T-helper 22 cell (primary cell): Measurements from ENCODE around the gene IFIT1B.
"Not testable (repeated sequence)": the region's sequence is repeated elsewhere in the genome, so short reads cannot be mapped to it uniquely, and the experiment has no call there.

Experiments
- DNase-seq: peaks from one replicate; pipeline ENCODE4 v3.0.0-alpha.2; 2020; ENCODE audit warnings: low read depth

Gene IFIT1B

DNA sequence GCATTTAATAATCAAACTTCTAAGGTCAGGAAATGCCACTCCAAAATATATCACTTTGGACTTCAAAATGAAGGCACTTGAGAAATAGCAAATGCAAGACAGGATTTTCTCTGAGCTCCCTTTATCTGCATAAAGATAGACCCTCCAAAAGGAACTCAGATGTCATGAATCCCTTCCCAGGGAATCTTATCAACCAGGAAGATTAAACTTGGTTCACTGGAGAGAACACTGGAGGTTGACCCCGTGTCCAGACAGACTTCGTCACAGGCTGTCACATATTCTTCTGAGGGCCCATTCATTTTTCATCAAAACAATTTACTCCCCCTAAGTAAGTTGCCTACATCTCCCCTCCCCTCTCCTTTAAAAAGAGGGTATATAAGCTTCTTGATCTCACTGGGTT lies 28.9 kb upstream of the IFIT1B start:
- no peak for DNase-seq

DNA sequence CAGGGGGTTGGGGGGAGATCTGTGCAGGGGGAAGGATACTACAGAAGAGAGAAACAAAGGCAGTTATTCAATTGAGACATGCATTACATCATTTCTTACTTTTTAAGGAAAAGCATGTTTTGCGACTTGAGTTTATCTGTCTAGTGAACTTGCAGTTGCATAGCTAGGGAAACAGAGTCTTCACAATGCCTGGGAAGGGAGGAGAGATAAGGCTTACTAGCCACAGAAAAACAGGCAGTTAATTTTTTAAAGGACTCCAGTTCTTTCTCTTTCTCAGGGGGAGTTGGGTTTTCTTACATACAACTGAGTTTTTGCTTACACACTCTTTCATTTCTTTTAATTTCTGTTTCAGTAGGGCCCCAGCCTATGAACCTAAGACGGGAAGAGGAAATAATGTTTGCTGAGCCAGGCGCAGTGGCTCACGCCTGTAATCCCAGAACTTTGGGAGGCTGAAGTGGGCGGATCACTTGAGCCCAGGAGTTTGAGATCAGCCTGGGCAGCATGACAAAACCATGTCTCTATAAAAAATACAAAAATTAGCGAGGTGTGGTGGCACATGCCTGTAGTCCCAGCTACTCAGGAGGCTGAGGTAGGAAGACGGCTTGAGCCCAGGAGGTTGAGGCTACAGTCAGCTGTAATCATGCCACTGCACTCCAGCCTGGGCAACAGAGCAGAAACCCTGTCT lies 27.1 kb upstream of the IFIT1B start:
- DNase-seq = not testable (repeated sequence)

DNA sequence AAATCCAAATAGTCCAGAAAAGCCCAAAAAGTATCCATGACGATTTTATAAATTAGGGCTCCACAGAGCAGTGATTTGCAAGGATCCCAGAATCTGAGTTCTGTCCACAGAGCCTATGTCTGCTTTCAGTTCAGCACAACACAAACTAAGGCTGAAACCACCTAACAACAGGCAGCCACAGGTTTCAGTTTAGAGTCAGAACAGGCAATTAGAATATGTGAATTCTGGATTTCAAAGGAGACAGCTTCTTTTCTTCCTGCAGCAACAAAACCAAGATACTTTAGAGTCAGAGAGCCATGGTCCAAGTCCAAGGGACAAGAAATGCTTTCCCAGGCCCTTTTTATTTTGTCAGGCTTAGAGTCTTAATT lies 26.5 kb upstream of the IFIT1B start:
- DNase-seq = no peak

DNA sequence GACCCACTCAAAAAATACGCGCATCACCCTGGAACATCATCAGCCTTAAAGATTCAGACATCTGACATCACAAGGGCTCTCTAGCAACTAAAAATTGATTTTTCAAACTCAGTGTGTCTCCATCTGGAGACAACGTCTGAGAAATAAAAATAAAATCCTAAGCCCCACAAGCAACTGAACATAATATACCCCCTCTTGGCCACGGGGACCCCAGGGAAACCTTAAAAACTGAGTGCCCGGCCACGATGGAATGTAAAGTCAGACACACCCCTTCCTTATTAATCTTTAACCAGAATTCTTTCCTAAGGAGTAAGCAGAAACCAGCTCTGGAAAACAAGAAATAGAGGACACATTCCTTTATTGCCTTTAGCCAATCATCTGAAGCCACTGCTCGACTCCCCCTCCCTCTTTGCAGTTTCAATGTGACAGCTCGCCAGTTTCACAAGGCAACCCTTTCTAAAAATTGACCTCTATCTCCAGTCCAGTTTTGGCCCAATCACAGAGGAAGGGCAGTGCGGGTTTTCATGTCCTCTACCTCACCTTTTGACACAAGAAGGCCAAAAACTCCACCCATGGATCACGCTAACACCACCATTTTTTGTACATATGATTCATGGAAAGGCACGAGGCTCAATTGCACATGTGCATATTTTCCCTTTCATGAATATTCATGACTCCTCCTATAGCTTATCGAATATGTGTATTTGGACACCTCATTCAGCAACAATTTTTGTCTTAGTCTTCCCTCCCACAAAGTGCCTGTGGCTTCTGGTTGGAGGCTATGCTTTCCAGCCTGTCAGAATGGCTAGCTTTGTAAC lies 25.9 kb upstream of the IFIT1B start:
- no peak for DNase-seq

DNA sequence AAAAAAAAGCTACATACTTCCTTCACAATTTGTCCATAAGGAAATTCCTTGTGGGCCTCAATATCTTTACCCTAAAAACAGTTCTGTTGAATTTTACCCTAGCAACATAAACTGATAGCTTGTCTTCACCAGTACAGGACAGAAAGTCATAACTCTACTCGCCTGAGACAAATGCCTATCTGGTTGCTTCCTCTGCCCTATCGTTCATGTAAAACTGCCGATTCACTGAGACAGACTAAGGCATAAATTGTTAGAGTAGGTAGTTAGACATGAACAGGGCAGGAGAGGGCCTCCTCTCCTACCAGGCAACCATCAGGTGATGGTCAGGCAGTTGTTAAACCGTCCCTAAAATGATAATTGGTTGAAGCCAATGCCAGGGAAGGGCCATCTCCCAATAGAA lies 25.1 kb upstream of the IFIT1B start:
- DNase-seq = no peak

DNA sequence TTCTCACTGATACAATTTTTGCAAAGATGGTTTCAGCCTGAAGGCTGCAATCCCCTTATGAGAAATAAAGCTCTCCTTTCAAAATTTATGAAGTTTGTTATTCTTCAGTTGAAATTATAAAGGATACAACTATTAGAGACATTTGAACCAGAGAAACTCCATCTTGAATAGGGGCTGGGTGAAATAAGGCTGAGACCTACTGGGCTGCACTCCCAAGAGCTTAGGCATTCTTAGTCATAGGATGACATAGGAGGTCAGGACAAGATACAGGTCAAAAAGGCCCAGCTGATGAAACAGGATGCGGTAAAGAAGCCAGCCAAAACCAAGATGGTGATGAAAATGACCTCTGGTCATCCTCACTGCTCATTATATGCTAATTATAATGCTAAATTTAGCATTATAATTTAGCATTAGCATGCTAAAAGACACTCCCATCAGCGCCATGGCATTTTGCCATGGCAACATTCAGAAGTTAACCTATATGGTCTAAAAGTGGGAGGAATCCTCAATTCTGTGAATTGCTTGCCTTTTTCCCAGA lies 22.4 kb upstream of the IFIT1B start:
- no peak for DNase-seq

DNA sequence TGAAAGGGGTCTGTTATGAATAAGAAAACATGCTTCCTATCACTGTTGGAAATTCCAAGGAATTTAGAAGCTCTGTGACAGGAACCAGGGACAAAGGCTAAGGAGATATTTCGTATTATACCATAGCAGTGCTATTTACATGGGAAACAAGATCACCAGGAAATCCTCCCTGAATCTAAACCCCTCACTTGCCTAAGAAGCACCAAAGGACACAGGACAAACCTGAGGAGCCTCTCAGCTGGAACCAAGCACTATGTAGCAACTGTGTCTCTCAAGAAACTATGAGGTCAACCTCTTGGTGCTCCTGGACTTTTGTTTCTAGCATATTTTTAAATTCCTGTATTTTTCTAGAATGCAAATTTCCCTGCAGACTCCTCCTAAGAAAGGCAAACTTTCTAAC lies 20.8 kb upstream of the IFIT1B start:
- no peak for DNase-seq

DNA sequence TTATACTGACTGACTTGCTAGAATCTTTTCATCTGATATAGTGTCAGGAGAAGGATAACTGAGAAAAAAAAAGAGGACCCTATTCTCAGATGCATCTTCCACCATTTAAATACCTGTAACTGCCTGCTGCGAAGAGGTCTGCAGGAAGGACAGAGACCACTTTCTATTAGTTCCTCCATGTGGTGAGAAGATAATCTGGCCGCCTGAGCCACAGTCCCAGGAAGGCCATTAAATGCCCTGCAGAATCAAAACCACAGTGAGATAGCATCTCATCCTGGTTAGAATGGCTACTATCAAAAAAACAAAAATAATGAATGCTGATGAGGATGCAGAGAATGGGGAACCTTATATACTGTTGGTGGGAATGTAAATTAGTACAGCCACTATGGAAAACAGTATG lies 19.9 kb upstream of the IFIT1B start:
- no peak for DNase-seq

DNA sequence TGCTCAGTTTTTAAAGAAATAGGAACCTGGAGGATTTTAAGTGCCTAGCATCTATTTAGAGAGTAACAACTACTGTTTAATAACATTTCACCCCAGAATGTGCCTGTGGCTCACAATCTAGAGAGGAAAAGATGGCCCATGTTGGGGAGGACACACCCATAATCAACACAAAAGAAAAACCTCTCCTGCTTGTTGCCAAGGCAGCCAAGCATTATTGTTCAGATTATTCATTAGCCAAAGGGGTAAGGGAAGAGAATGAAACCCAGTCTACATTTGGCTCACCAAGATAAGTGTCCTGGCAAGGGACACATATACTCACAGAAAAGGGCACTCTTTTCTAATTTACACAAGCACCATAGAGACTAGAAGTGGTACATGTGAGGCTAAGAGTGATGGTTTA lies 17.7 kb upstream of the IFIT1B start:
- DNase-seq = no peak

DNA sequence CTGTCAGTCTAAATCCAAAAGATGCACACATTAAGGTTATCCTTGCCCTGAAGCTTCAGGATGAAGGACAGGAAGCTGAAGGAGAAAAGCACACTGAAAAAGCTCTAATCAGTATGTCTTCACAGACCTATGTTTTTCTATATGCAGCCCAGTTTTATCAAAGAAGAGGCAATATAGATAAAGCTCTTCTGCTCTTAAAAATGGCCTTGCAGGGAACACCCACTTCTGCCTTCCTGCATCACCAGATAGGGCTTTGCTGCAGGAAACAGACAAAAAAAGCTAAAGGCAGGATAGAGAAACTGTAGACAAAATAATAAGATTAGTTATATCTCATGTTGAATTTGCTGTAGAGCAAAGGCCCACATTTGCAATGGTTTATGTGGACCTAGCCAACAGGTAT lies 14.9 kb upstream of the IFIT1B start:
- no peak for DNase-seq

DNA sequence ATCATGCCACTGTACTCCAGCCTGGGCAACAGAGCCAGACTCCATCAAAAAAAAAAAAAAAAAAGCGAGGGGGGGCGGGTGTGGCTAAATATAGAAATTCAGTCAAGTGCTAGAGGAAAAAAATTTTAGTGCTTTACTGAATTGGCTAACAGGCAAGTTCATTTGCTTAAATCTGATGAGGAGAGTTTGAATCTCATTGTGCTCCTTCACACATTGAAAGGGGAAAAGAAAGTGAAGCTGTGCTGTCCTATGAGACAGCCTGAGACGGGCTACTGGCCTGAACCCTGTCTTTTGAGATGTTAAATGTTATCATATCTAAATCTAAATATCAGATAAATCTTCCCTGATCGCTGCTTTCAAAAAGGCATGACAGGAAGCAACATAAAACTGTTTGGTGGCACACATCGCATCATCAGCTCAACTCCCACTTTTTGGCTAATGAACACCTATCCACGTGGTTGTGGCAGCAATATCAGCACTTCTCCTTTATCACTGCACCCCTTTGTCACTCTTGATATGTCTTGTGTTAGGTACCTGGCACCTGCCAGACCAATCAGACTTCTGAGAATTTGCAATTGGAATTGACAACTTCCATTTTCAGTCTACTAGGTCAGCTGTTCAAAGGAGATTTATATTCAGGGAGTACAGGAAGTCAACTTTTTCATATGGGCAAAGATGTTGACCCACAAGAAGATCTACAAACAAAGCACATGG lies 14.0 kb upstream of the IFIT1B start:
- DNase-seq = no peak

DNA sequence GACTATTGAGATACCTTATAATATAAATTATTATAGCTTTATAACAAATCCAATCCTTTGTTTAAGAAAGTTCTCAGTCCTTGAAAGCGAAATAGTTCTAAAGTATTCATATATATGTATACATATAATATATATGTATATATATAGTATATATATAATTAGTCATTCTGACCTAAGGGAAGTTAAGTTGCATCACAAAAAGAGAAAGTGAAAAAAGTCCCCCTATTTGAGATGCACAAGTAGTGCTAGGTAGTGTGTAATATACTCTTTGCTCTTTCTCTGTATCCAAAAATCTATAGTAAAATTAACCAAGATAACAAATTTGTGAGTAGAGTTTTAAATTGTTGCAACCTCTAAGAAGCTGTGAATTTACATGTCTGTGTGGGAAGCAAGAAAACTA lies 13.3 kb upstream of the IFIT1B start:
- DNase-seq = no peak

DNA sequence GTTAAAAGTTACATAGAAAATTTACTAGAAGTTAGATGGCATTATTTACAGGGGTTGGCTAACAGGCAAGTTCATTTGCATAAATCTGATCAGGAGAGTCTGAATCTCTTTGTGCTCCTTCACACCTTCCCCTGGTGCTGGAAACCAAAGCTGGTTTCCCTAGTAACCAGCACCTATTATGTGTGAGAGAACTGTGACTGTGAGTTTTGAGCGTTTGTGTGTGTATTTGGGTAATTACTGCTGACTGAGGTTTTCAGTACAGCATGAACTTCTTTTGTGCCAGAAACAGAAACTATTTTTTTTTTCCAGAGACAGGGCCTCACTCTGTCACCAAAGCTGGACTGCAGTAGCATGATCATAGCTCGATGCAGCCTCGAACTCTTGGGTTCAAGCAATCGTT lies 10.3 kb upstream of the IFIT1B start:
- DNase-seq = no peak

DNA sequence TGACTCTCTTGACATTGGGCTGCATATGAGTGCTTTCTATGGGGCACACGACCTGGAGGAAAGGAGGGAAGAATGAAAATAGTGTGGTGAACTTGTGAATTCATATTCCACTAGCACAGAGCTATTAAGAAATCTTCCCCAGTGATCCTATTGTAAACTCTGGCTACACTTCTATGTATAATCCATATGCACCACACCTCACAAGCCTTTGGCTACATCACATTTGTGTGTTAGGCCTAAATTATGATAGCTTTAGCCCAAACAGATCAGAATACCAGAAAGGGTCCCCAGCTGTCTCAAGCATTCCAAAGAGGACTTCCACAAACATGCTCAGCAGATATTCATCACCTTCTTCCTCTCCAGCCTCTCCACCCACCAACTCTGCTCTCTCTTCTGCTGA lies 9.7 kb upstream of the IFIT1B start:
- DNase-seq = no peak

DNA sequence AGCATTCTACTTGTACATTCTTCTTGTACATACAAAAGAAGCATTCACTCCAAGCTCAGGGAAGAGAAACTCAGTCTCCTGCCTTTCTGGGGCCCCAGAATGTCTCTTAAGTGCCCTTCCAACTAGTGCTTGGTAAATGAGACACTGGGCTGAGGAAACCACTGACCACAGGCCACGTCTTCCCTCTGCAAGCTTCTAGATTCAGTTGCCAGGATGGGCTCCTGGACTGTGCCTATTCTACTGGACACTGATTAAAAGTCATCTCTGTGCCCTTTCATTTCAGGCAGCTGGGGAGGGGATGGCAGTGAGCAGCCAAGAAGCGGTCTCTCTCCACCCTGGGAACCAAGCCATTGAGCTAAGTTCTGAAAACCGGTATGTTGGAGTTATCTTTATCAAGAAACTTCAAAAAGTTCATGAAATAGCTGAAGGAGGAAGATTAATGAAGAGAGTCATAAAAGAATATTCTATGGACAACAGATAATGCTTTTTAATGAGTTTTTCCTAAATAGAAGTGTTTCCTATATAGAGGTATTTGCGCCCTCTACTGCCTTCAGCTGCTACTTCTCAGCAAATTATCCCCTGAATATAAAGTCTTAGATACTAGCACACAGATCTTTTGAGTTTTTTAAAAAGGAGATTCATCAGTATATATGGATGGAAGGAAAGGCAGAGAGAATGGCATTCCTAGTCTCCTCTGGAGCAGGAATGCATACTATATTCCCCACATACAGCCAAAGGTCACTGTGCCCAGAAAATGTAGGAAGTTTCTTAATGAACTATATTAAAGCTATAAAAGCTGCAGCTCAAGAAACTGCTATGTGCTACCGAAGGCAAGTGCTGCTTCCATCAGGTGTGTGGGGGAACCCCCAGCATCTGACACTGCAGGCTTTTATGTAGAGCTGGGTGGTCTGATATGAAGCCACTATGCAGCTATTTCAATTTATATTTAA lies 8.4 kb upstream of the IFIT1B start:
- no peak for DNase-seq

DNA sequence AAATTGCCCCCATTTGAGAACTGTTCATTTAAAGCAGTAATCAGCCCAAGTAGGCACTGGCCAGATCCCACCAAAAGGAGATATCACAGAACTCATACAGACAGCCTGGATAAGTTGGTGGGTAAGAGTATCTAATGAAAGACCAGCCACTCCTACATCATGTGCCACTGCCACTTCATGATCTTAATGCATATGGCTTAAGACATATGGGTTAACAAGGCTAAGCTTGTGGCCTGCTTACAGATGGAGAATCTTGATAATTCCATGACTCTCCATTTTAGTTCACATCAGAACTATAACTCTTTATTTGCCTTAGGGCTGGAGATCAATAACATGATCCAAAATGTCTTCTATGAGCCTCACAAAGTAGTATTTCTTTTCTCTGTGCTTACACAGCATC lies 6.8 kb upstream of the IFIT1B start:
- DNase-seq = no peak

DNA sequence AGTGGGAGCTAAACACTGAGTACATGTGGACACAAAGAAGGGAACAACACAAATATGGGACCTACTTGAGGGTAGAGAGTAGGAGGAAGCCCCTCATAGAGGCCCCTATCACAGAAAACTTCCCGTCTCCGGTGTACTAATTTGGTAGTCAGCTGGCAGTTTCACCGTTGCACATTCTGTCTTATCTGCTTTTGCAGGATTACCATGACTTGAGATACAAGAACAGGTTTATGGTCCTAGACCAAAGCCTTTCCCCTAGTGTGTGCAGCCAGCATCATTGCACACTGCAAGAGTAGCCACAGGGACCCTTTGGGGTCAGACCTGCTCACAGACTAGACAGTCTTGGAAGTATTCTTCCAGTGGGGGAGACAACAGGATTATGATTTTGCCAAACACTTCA lies 5.9 kb upstream of the IFIT1B start:
- no peak for DNase-seq

DNA sequence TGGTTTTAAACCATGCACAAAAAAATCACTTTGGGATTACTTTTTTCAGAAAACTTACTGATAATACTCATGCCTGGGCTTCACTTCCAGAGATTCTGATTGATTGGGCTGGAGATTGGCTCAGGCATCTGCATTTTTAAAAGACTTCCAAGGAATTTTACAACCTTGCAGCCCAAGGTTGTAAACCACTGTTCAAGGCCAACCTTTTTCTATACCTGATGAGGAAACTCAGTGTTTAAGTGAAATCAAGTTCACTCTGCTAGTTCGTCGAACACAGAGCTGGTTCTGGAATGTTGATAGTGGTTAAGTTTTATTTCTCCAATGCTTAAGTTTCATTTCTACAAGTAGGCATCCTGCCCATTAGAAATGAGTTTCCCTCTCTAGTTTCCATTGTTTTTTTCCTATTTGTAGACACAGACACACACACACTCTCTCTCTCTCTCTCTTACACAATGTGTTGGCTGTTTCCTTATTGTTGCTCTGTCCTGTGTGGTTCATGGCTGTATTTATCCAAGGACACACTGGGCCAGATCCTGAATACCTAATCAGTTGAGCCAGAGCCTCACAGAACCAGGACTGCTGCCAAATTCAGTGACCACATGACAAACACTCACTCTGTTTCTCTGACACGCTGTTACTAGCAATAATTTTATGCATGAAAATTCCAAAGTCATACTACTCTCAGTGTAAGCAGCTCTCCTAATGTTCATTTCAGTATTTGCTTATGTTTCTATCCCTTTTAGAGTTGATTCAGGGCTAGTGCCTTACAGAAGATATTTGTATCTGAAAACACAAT lies 3.7 kb upstream of the IFIT1B start:
- no peak for DNase-seq

DNA sequence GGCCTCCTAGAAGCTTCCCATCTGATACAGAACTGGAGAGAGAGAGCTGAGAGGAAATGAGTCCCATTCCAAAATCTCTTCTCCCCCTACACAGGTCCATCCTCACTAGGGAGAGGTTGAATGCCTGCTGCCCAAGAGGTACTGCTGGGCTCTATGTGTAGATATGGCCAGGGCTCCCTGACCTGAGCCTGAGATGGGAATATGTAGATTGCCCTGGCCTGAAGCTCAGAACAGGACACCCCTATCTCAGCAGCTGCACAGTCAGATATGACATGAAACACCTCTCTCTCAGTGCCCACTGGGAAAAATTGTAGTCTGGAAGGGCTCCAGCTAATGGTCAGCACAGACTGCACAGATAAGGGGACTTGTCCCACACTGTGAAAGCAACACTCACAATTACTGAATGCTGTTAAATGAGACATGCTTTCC lies 3.1 kb upstream of the IFIT1B start:
- no peak for DNase-seq

DNA sequence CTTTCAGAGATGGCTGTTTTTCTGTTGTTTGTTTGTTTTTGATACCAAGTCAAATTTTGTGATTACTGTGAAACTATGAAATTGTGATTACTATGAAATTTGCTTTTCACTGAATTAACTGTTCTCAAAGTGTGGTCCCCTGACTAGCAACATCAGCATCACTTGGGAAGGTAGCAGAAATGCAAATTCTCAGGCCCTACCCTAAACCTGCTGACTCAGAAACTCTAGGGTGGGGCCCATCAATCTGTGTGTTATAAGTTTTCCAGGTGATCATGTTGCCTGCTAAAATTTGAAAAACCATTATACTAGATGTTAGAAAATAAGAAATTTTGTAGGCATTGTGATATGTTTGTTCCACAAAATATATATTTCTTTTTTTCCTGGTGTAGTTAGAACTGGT lies 1.2 kb downstream of the IFIT1B start:
- DNase-seq = no peak

DNA sequence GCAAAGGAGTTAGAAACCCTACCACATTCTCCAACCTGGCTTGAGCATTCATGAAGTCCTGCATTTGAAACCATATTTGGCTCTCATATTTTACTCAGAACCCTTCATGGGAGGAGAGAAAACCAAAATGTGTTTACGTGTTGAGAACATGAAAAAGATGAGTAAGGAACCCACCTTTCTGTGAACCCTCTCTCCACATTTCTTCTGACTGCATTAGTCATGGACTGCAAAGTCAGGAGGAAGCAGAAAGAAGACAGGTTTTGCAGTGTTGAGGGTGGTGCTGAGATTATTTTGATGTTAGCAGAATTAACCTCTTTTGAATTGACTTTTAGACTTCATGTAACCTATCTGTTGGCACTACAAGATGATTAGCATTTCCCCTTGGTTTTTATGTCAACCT lies 4.9 kb downstream of the IFIT1B start:
- no peak for DNase-seq
